ENCODE results near the gene SCPEP1.

DNA sequence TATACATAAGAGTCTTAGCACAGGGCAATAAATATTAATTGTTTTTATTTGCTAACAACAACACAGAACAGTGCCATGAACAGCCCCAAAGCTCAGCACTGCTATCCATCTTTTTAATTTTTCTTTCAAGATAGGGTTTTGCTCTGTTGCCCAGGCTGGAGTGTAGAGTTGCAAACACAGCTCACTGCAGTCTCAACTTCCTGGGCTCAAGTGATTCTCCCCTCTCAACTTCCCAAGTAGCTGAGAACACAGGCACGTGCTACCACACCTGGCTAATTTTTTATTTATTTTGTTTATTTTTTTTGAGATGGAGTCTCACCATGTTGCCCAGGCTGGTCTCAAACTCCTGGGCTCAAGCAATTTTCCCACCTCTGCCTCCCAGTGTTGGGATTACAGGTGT, 59.5 kb downstream of the SCPEP1 start:
- TF ChIP-seq SP1 (IDR thresholded peaks at IDR 0.05) (no peak), TARDBP (IDR thresholded peaks at IDR 0.05) (no peak), FOXM1 (IDR thresholded peaks at IDR 0.05; ENCODE audit: borderline replicate concordance) (no peak), SUZ12 (IDR thresholded peaks at IDR 0.05) (no peak), BHLHE40 (IDR thresholded peaks at IDR 0.05; ENCODE audit: borderline replicate concordance) (no peak), HDGF (IDR thresholded peaks at IDR 0.05; ENCODE audit: borderline replicate concordance) (no peak), L3MBTL2 (conservative IDR thresholded peaks at IDR 0.05) (no peak), ARNT (IDR thresholded peaks at IDR 0.05) (no peak), PKNOX1 (IDR thresholded peaks at IDR 0.05) (no peak)

All from HEK293T (cell line).